ENCODE results near the gene CFAP100. TPM values are rescaled to one million over a fixed set of nuclear protein-coding genes. Genes with fewer than 3 reads are reported as not detected.

Gene CFAP100
- total and polyA plus RNA-seq, 2 experiments from 2014 or later: not detected

DNA sequence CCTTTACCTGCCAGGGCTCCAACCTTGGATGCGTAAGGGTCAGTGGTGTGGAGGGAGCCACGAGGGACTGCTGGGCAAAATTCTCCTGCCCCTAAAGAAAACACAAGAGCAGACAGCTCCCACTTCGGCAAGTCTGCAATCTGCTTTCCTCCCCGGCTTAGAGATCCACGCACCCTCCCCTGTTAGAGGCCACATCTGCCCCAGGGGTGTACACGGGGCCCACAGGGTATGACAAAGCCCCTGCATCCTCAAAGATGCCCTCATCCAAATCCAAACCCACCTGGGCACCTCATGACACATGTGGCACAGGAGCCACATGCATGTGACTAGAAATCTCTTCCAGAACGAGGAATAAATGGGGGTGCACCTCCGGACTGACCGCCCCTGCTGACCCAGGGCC lies 55.5 kb downstream of the CFAP100 start:
- H3K4me1 ChIP-seq (ENCODE audit: low read depth): no peaks in the 10 kb centered on the region
- no peaks in the 10 kb centered on the region for H3K27me3 ChIP-seq
- peaks cover 26% of the 10 kb centered on the region for H3K36me3 ChIP-seq
- DNase-seq (ENCODE audit: low read depth in 1 of 2, low spot score in 1 of 2): no peak
- no peaks in the 10 kb centered on the region for H3K9me3 ChIP-seq (ENCODE audit: low read depth)
- no peak overlapping the region for H3K4me3 ChIP-seq
- H3K27ac ChIP-seq: no peak overlapping the region
- TF ChIP-seq, protein P1, sequence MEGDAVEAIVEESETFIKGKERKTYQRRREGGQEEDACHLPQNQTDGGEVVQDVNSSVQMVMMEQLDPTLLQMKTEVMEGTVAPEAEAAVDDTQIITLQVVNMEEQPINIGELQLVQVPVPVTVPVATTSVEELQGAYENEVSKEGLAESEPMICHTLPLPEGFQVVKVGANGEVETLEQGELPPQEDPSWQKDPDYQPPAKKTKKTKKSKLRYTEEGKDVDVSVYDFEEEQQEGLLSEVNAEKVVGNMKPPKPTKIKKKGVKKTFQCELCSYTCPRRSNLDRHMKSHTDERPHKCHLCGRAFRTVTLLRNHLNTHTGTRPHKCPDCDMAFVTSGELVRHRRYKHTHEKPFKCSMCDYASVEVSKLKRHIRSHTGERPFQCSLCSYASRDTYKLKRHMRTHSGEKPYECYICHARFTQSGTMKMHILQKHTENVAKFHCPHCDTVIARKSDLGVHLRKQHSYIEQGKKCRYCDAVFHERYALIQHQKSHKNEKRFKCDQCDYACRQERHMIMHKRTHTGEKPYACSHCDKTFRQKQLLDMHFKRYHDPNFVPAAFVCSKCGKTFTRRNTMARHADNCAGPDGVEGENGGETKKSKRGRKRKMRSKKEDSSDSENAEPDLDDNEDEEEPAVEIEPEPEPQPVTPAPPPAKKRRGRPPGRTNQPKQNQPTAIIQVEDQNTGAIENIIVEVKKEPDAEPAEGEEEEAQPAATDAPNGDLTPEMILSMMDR (IDR thresholded peaks at IDR 0.05; ENCODE audit: low read depth, low read length): no peak

DNA sequence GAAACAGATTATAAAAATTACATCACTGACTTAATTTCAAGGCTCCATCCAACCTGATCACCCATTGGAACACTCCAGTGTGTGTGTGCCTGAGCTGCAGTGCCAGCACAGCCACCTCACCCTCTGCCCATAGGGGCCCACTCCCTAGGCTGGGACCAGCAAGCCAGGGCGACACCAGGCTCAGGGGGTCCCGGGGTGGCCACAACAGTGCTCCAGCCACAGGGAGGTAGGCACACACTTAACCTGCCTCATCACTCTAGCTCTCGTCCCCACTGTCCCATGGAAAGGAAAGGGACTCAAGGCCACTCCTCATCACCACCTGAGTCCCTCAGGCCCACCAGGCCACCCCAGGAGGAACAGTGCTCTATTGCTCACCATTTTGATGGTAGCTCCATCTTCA lies 56.0 kb downstream of the CFAP100 start:
- Histone ChIP-seq H3K4me1 (ENCODE audit: low read depth) (no peaks in the 10 kb centered on the region), H3K27ac (no peak overlapping the region), H3K9me3 (ENCODE audit: low read depth) (no peaks in the 10 kb centered on the region), H3K4me3 (no peak overlapping the region), H3K27me3 (no peaks in the 10 kb centered on the region), H3K36me3 (peaks cover 26% of the 10 kb centered on the region)
- TF ChIP-seq, protein P1 (IDR thresholded peaks at IDR 0.05; ENCODE audit: low read depth, low read length): no peak
- no peak for DNase-seq (ENCODE audit: low read depth in 1 of 2, low spot score in 1 of 2)

DNA sequence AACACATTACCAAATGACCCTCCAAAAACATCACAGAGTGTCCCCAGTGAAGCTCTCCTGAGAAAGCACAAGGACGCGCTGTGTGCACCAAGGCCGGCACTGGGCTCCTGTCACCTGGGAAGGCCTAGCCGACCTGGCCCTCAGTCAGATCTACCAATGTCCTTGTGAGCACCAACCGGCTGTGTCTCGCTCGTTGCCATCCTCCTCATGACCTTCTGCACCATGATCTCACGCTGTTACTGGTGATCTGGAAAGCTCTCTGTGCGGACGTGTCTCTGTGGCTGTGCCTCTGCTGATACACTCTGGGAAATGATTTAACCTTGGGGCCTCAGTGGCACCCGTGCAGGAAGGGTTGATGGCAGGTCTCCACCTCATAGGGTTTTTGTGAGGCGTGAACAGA lies 56.8 kb downstream of the CFAP100 start:
- Histone ChIP-seq H3K27me3 (no peaks in the 10 kb centered on the region), H3K36me3 (peaks cover 26% of the 10 kb centered on the region), H3K27ac (no peak overlapping the region), H3K4me1 (ENCODE audit: low read depth) (no peaks in the 10 kb centered on the region), H3K9me3 (ENCODE audit: low read depth) (no peaks in the 10 kb centered on the region), H3K4me3 (no peak overlapping the region)
- TF ChIP-seq, protein P1 (IDR thresholded peaks at IDR 0.05; ENCODE audit: low read depth, low read length): no peak
- DNase-seq (ENCODE audit: low read depth in 1 of 2, low spot score in 1 of 2): no peak

DNA sequence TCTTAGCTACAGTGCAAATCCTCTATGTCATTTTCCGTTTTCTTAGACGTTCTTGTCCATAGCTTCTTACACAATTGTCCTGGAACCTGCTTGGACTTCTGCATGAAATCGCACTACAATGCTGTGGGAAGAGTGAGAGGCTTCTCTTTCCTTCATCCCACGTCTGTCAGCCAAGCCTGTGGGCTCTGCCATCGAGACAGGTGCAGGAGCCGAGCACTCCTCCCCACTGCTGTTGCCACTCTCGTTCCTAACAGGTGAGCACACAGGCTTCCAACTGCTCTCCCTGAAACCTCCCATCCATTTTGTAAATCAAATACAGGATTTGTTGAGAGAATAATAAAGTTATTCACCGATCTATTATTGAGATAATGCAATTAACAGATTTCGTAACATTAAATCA lies 57.5 kb downstream of the CFAP100 start:
- no peak for DNase-seq (ENCODE audit: low read depth in 1 of 2, low spot score in 1 of 2)
- TF ChIP-seq, protein P1 (IDR thresholded peaks at IDR 0.05; ENCODE audit: low read depth, low read length): no peak

DNA sequence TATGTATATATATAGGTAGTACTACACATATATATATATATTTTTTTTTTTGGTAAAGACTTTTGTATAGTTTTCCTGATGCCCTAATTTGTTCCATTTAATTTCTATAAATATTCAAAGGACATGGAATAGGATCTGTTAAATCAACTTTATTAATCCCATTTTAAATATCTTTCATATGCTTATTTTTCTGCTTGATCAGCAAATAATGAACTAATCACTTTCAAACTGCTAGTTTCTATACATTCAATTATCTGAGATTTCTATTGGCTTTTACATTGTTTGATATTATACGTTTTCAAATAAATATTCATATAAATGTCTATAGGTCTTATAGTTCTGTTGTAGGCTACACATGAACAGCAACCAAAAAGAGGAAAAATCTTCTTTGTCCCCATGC lies 59.3 kb downstream of the CFAP100 start:
- Histone ChIP-seq H3K27me3 (no peaks in the 10 kb centered on the region), H3K27ac (no peak overlapping the region), H3K4me1 (ENCODE audit: low read depth) (no peaks in the 10 kb centered on the region), H3K9me3 (ENCODE audit: low read depth) (no peaks in the 10 kb centered on the region), H3K36me3 (peaks cover 34% of the 10 kb centered on the region), H3K4me3 (no peak overlapping the region)
- TF ChIP-seq, protein P1 (IDR thresholded peaks at IDR 0.05; ENCODE audit: low read depth, low read length): no peak
- DNase-seq (ENCODE audit: low read depth in 1 of 2, low spot score in 1 of 2): no peak

More for the DNA sequence above, 57.5 kb downstream of the CFAP100 start:
- Histone ChIP-seq H3K27ac (no peak overlapping the region), H3K36me3 (peaks cover 26% of the 10 kb centered on the region), H3K9me3 (ENCODE audit: low read depth) (no peaks in the 10 kb centered on the region), H3K27me3 (no peaks in the 10 kb centered on the region), H3K4me1 (ENCODE audit: low read depth) (no peaks in the 10 kb centered on the region), H3K4me3 (no peak overlapping the region)
